HG03575 (cell line): ENCODE data around the gene BMERB1.
"Not testable (repeated sequence)": the region's sequence is repeated elsewhere in the genome, so short reads cannot be mapped to it uniquely, and the experiment has no call there.

Source experiments
- ATAC-seq: cut with Tn5 transposase; IDR thresholded peaks from one replicate; pipeline ENCODE4 v1.9.1; 2021; ENCODE audit not compliant: unreplicated experiment, insufficient number of reproducible peaks, low FRiP score; ENCODE audit errors: extremely low read depth

BMERB1 gene

GRCh38 chr16:15421696-15422095, 12.7 kb upstream of the BMERB1 start:
- ATAC-seq: not testable (repeated sequence)

- ATAC-seq: no peak
These were observed 12.2 kb upstream of the BMERB1 start for GRCh38 chr16:15422222-15422621.

GRCh38 chr16:15425861-15426260, 8.5 kb upstream of the BMERB1 start:
- ATAC-seq: no peak

DNA sequence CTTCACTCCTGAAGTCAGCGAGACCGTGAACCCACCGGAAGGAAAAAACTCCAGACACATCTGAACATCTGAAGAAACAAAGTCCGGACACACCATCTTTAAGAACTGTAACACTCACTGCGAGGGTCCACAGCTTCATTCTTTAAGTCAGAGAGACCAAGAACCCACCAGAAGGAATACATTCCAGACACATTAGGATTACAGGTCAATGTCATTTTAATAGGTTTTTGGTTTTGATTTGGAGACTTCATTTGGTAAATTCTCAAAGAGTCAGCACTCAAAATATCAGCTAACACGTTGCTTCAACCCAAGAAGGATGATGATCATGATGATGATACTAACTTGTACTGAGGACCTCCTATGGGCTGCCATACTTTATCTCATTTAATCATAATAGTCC, 7.6 kb upstream of the BMERB1 start:
- ATAC-seq: no peak

DNA sequence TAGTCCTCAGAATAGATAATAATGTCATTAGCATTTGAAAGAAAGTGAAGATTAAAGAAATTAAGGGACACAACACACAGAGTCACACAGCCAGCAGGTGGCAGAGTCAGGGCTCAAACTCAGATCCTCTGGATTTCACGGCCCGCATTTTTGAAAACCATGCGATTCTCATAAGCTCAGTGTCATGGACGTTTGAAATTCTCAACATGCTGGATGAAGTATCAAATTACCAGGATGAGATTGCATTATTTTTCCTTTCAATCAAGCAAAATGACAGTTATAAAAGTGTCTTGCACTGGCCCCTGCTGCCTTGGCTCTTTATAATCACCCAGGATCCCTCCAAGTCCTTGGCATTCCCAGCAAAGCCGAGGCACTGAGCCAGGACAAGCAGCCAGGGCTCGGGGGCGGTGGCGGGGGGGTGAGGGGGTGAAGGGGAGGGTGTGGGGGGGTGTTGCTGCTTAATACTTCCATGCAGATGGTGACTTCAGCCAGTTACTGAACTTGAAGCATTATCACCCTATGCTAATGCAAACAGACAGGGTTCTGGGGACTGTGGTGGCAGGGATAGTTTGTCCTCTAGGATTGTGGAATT, 6.6 kb upstream of the BMERB1 start:
- ATAC-seq: no peak

GRCh38 chr16:15430884-15431283, 3.5 kb upstream of the BMERB1 start:
- ATAC-seq: not testable (repeated sequence)

DNA sequence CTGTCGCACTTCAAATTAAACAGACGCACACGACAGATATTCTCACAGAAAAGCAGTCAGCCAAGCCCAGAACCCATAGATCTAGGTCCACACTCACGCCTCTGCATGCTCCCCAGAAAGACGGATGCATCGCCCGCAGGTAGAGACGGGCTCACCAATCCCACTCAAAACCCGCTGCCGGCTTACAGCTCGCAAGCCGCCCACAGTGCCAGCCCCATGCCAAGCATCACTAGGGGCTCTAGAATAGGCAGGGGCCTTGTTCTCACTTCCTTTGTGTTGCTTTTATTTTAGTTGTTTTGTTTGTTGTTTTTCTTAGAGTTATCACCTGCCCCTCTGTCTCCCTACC, 336 bp upstream of the BMERB1 start:
- ATAC-seq: no peak

DNA sequence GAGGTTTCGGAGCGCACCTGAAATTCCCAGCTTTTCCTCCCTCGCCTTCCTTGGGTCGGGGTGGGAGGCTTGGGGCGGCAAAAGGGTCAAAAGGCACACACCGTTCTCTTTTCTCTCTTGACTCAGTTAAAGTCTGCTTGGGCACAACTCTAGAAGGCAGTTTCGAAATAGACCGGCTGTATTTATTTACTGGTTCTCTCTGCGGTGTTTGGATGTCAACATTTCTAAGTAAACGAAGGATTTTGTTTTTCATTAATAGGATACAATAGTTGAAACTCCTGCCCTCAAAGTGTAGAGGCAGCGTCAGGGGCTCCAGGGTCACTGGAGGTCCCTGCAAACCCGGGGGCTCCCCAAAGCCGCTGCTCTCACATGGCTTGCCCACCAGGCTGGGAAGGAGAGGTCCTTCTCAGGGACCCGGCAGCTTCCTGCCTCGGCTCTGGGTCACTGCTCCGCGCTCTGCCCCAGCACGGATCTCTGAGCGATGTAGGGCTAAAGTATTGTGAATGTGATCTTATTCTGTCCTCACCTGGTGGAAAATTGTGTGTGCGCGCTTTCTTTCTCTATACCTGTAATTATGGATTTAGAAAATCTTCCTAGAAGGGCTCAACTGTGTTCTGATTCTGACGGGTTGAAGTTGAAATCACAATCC, 952 bp downstream of the BMERB1 start:
- ATAC-seq: no peak

DNA sequence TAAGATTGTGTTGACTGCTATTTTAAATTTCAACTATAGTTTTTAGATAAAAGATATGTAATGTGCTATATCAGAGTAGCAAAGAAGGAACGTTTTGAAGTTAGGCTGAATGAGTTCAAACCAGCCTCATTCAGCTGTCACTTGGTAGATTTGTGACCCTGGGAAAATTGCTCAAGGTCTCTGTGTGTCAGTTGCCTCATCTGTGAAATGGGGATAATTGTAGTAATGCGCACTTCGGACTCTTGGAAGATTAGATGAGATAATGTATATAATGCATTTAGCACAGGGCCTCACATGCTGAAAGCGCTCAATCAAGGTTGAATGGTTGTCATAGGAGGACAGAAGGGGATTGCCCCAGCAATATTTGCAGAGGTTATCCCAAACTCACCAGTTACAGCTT, 4.7 kb downstream of the BMERB1 start:
- ATAC-seq: no peak

DNA sequence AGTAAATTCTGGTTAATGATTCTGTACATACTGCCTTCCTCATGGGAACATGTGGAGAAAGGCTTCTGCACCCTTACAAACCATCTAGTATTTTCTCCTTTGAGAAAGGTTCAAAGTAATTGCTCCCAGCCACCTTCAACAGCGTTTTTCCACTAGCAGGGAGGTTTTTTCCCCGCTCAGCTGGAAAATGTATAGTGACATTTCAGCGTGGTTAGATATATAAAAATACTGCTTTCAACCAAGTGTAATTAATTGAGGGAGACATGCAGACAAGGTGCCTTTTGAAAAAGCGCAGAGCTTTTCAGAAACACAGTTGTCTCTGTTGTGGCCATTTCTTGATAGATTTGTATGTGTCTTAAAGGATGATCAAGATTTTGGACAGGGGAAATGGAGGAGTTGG, 5.1 kb downstream of the BMERB1 start:
- no peak for ATAC-seq

GRCh38 chr16:15440852-15441251, 6.5 kb downstream of the BMERB1 start:
- ATAC-seq: no peak

DNA sequence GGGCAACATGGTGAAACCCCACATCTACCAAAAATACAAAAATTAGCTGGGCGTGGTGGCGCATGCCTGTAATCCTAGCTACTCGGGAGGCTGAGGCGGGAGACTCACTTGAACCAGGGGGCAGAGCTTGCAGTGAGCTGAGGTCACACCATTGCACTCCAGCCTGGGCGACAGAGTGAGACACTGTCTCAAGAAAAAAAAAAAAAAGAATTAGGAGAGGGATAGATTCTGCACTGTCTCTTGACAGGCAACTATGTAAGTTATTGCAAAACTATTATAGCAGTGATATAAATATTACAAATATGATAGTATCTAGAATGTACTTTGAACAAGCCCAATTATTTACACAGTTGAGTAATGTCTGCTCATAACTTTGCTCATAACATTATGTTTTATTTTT, 7.8 kb downstream of the BMERB1 start:
- ATAC-seq: not testable (repeated sequence)

DNA sequence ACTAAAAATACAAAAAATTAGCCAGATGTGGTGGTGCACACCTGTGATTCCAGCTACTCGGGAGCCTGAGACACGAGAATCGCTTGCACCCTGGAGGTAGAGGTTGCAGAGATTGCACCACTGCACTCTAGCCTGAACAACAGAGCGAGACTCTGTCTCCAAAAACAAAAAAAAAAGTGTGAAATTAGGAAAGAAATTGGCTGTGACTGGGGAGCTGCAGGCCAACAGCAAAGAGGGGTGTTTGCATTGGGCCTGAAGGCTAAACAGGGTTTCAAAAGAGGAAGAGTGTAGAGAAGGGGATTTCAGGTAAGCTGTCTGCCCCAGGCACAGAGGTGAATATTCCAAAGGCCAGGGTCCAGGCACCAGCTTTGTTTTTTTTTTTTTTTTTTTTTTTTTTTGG, 9.4 kb downstream of the BMERB1 start:
- no peak for ATAC-seq

- ATAC-seq: no peak
These were observed 9.9 kb downstream of the BMERB1 start for GRCh38 chr16:15444264-15444663.

DNA sequence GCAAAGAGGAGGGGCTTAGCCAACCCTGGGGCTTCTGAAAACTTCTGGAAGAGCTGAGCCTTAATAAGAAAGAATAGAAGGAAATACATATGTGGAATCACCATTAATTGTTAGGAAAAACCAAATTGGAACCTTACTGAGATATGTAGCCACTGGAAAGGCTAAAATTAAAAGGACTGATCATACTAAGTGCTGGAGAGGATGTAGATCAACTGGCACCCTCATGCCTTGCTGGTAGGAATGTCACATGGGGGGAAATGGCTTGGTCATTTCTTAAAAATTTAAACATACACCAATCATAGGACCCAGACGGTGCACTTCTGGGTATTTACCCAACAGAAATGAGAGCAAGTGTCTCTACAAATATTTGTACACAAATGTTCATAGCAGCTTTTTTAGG, 11.1 kb downstream of the BMERB1 start:
- ATAC-seq: no peak

DNA sequence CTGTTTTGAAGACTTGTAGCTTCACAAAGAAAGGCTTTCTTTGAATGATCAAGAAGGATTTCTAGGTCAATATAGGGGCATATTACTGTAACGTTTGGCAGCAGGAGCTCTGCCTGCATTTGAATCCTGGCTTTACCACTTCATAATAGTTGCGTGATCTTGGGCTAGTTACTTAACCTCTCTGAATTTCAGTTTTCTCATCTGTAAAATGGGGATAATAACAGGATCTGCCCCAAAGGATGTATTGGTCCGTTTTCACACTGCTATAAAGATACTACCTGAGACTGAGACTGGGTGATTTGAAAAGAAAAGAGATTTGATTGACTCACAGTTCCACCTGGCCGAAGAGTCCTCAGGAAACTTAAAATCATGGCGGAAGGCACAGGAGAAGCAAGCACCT, 12.5 kb downstream of the BMERB1 start:
- no peak for ATAC-seq

DNA sequence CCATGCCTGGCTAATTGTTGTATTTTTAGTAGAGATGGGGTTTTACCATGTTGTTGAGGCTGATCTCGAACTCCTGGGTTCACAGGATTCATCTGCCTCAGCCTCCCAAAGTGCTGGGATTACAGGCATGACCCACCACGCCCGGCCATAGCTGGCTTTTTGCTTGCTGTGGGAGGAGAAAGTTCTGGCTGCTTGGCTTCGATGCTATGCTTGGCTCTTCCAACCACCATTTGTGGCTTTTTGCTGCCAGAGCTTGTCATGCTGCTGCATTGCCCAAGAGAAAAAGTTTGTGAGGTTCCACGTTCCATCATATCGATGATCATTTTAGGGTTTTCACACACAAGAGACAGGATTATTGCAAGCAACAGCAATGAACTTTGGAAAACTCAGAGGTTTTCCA, 16.2 kb downstream of the BMERB1 start:
- no peak for ATAC-seq

DNA sequence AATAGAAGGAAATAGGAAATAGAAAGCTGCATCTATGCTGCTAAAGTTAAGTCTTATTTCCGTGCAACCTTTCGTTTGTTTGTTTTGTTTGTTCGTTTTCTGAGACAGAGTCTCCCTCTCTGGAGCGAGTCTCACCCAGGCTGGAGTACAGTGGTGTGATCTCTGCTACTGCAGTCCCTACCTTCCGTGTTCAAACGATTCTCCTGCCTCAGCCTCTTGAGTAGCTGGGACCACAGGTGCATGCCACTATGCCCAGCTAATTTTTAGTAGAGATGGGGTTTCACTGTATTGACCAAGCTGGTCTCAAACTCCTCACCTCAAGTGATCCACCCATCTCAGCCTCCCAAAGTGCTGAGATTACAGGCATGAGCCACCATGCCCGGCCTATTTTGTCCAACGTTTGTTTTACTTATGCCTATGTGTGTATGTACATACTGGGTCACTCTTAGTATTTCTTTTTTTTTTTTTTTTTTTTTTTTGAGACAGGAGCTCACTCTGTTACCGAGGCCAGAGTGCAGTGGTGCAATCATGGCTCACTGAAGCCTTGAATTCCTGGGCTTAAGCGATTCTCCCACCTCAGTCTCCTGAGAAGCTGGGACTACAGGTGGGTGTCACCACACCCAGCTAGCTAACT, 16.8 kb downstream of the BMERB1 start:
- no peak for ATAC-seq

- no peak for ATAC-seq
These were observed 18.0 kb downstream of the BMERB1 start for GRCh38 chr16:15452246-15452855.

DNA sequence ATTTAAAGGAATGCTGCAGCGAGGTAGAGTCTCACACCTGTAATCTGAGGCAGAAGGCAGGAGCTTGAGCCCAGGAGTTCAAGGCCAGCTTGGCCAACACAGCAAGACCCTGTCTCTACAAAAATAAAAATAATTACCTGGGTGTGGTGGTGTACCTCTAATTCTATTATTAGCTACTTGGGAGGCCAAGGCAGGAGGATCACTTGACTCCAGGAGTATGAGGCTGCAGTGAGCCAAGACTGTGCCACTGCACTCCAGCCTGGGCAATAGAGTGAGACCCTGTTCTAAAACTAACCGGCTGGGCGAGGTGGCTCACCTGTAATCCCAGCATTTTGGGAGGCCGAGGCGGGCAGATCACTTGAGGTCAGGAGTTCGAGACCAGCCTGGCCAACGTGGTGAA, 18.9 kb downstream of the BMERB1 start:
- not testable (repeated sequence) for ATAC-seq
